ENCODE measurements around the gene SOX10.

- TF ChIP-seq FOXP2 (optimal IDR thresholded peaks at IDR 0.05; ENCODE audit: borderline replicate concordance, extremely low read depth, extremely low read length, insufficient read depth) = no peak
- TF ChIP-seq SIN3A (IDR thresholded peaks at IDR 0.05; ENCODE audit: borderline replicate concordance, insufficient read depth, low read length) = no peak
- TF ChIP-seq REST (IDR thresholded peaks at IDR 0.05; ENCODE audit: insufficient read depth in 1 of 2, low read depth in 2 of 2, low read length in 2 of 2) = no peak
- no peak for TF ChIP-seq TAF1 (IDR thresholded peaks at IDR 0.05; ENCODE audit: borderline replicate concordance, insufficient read depth, low read length)
- TF ChIP-seq POLR2AphosphoS5 (IDR thresholded peaks at IDR 0.05; ENCODE audit: low read depth, low read length) = no peak
Measured at GRCh38 chr22:37983860-37984791, at the start of gene SOX10.
